NCI-H1105 treated with DMSO at 0.1 percent for 48 hours (cell line): ENCODE data around the gene FTSJ1.
"Not testable (repeated sequence)": the region's sequence is repeated elsewhere in the genome, so short reads cannot be mapped to it uniquely, and the experiment has no call there.

Experiments
- DNase-seq: peaks from one replicate; lab custom pipeline; 2025; lab: John Stamatoyannopoulos, UW

Gene FTSJ1

DNA sequence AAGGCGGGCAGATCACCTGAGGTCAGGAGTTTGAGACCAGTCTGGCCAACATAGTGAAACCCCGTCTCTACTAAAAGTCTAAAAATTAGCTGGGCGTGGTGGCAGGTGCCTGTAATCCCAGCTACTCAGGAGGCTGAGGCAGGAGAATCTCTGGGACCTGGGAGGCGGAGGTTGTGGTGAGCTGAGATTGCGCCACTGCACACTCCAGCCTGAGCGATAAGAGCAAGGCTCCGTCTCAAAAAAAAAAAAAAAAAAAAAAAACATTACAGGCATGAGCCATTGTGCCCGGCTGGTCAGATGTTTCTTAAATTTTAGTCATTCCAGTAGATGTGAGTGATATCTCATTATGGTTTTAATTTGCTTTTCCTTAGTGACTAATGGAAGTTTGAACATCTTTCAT lies 49.9 kb downstream of the FTSJ1 start:
- not testable (repeated sequence) for DNase-seq

DNA sequence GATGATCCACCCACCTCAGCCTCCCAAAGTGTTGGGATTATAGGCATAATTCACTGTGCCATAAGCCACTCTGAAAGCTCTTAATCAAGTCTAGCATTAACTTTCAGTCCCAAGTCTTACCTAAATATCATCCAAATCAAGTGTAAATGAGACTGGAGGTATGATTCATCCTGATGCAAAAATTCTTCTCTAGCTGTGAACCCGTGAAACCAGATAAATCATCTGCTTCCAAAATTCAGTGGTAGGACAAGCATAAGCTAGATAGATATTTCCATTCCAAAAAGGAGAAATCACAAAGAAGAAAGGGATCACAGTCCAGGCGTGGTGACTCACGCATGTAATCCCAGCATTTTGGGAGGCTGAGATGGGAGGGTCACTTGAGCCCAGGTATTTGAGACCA lies 54.7 kb downstream of the FTSJ1 start:
- no peak for DNase-seq

DNA sequence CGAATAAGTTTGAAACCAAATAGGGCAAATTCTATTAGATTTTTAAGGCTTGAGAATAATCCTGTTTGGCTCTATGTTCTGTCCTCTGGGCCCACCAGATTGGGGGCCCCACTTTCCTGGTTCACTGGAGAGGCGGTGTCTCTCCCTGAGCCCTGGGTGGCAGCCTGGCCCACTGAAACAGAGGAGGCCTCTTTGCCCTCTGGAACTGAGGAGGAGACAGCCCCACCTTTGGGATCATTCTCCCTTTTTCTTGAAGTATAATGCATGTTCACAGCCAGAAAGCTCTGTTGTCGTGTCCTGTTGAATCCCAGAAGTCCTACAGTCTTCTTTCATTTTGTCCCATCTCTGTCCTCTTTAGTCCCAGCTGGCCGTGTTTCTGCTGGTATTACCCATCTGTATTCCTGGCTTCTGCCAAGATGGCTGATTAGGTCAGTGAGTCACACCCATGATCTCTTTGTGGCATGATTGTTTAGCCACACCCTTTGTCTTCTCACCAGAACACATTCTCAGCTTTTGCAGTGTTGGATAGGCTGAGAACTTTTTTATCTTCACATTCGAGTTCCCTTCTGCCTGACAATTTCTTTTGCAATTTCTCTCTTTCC lies 55.5 kb downstream of the FTSJ1 start:
- DNase-seq: no peak

DNA sequence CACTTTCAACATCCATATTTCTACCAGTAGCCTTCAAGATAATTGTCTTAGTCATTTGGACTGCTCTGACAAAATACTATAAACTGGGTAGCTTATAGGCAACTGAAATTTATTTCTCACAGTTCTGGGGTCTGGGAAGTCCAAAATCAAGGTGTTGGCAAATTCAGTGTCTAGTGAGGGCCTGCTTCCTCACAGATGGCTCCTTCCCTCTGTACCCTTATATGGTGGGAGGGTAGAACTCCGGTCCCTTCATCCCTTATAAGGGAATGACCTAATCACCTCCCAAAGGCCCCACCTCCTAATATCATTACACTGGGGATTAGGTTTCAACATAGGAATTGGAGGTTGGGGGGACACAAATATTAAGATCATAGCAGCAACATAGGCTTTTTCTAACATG lies 56.2 kb downstream of the FTSJ1 start:
- no peak for DNase-seq

DNA sequence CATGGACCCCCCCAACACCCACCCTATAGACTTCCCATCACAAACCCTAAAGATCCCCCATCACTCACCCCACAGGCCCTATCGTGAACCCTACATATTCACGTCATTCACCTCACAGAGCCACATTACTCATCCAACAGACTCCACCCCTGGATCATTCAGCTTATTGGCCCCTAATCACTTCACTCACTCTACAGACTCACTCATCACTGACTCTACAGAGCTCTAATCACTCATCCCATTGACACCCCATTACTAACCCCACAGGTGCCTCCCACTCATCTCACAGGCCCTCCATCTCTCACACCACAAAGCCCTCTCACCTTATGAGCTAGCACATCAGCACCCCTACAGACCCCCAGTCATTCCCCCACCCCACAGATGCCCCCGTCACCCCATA lies 57.2 kb downstream of the FTSJ1 start:
- no peak for DNase-seq
